HT-29 (cell line): ENCODE measurements around the gene SYP. TPM values are rescaled to one million over a fixed set of nuclear protein-coding genes. Genes with fewer than 3 reads are reported as not detected.

ENCODE experiments used
- DNase-seq: peaks from one replicate; pipeline ENCODE4 v3.0.0-alpha.2; 2015; ENCODE audit warnings: low spot score
- total RNA-seq: library from RNA; depleted of rRNA; stranded (reverse); fragments of >200 nt; shearing (Covaris generic); gene quantifications from 2 replicates; pipeline ENCODE4 v1.2.3, GENCODE V29; 2014; rRNA removed

Gene SYP
- 0.61 and 1.1 TPM in 2 replicates for total RNA-seq

- peak; percentile 85 for DNase-seq
These were observed at the start of gene SYP for GRCh38 chrX:49199906-49200771. Gene SYP (minus strand): TSS chrX:49200193. CDS start chrX:49200186, 7 bp downstream.

DNA sequence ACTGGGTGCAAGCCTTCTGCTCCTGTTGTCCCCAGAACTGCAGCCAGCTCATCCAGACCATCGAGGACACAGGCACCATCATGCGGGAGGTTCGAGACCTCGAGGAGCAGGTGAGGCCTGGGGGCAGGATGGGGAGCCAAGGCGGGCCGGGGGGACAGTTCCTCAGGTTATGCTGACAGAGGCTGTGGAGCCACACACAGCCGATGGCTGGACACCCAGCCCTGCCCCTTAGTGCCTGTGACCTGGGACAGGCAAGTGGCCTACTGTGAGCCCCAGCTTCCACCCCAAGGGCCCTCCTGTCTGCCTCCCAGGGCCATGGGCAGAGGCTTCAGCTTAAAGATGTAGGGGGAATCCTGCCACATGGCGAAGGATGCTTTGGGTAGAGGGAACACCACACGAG is 49.6 kb upstream of the SYP start:
- no peak for DNase-seq

- DNase-seq, result no peak
These were observed 49.1 kb upstream of the SYP start for GRCh38 chrX:49249071-49249470.

GRCh38 chrX:49247916-49248811 is 48.2 kb upstream of the SYP start:
- no peak for DNase-seq

- DNase-seq, result no peak
These were observed 47.4 kb upstream of the SYP start for GRCh38 chrX:49247346-49247745.

DNA sequence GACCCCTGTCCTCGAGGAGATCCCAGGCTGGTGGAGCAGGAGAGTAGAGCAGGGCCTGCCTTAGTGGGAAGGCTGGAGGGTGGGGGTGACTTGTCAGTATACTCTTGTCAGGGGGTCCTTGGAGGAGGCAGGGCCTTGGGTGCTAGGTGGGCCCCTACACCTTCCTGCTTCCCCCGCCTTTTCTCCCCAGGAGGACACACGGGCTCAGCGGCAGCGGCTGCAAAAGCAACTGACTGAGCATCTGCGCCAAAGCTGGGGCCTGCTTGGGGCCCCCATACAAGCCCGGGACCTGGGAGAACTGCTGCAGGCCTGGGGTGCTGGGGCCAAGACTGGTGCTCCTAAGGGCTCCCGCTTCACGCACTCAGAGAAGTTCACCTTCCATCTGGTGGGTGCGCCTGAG is 46.5 kb upstream of the SYP start:
- no peak for DNase-seq

DNA sequence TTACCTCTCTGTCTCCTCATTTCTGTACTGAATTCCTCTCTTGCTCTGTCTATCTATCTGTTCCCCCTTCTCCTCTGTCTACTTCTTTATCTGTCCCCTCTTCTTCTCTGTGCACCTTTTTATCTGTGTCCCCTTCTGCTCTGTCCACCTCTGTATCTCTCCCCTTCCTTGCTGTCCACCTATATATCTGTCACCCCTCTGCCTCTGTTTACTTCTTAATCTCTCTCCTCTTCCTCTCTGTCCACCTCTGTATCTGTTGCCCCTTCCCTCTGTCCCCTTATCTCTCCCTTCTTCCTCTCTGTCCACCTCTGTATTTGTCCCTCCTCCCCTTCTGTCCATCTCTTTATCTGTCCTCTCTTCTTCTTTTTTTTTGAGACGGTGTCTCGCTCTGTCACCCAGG is 44.2 kb upstream of the SYP start:
- DNase-seq, result no peak

DNA sequence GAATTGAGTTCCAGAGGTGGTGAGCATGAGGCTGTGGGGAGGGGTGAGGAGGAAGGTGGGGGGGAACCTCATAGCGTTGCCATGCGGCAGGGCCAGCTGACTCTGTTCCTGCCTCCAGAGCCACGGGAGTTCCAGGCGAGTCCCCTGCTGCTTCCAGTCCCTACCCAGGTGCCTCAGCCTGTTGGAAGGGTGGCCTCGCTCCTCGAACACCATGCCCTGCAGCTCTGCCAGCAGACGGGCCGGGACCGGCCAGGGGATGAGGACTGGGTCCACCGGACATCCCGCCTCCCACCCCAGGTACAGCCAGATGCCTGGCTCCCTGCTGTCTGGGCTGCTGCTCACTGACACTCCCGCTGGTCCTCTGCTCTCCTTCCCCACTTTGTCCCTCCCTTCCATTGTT is 43.2 kb upstream of the SYP start:
- DNase-seq, result no peak

GRCh38 chrX:49242545-49243066 is 42.6 kb upstream of the SYP start:
- no peak for DNase-seq

DNA sequence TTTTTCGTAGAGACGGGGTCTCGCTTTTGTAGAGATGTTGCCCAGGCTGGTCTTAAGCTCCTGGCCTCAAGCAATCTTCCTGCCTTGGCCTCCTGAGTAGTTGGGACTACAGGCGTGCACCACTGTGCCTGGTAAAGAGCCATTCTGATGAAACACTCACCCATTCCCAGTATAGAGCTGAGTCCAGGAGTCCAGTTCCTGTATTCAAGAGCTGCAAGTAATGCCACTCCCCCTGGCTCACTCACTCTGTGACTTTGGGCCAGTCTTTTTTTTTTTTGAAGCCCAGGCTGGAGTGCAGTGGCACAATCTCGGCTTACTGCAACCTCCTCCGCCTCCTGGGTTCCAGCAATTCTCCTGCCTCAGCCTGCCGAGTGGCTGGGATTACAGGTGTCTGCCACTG is 38.7 kb upstream of the SYP start:
- DNase-seq, result no peak

- no peak for DNase-seq
These were observed 37.1 kb upstream of the SYP start for GRCh38 chrX:49237060-49237459.

DNA sequence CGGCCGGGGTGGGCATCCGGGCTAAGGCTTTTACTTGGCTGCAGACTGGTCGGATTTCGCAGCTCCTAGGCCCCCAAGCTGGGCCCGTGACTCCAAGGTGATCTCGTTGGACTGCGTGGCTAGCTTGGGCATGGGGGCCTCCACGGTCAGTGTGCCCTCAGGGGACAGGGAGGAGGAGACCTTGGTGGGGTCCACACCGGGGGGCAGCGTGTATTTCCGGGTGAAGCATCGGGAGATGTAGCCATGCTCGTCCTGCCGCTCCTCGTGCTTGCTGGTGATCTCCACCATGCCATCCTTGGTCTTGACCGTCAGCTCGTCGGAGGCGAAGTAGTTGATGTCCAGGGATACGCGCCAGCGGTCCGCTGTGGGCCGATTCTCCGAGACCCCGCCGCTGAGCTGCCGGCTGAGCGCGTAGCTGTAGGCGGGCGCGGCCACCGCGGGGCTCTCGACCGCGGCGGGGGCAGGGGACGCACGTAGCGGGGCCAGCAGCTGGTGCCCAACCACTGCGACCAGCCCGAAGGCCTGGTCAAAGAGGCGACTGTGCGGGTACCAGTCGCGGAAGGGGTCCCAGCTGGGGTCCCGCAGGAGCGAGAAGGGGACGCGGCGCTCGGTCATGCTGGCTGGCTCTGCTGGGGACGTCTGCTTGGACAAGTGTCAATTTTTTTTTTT is 34.0 kb upstream of the SYP start:
- no peak for DNase-seq

GRCh38 chrX:49233176-49233575 is 33.2 kb upstream of the SYP start, which contains the start of gene CACNA1F:
Gene CACNA1F (minus strand): TSS chrX:49233340. CDS start chrX:49233309, 31 bp downstream.
- DNase-seq, result no peak

DNA sequence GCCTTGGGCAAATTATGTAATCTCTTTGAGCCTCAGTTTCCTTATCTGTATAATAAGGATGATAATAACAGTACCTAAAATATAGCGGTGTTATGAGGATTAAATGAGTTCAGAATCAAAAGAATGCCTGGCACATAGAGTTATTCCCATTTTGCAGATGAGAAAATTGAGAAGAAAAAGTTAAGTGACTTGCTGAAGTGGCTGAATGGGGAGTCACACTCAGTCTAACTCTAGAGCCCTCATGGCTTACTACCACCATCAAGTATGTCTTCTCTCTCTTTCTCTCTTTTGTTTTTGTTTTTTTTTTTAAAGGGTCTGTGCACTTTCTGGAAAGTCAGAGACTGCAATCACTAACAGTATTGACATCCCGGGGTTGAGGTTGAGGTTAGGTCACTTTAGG is 32.5 kb upstream of the SYP start:
- DNase-seq, result no peak

DNA sequence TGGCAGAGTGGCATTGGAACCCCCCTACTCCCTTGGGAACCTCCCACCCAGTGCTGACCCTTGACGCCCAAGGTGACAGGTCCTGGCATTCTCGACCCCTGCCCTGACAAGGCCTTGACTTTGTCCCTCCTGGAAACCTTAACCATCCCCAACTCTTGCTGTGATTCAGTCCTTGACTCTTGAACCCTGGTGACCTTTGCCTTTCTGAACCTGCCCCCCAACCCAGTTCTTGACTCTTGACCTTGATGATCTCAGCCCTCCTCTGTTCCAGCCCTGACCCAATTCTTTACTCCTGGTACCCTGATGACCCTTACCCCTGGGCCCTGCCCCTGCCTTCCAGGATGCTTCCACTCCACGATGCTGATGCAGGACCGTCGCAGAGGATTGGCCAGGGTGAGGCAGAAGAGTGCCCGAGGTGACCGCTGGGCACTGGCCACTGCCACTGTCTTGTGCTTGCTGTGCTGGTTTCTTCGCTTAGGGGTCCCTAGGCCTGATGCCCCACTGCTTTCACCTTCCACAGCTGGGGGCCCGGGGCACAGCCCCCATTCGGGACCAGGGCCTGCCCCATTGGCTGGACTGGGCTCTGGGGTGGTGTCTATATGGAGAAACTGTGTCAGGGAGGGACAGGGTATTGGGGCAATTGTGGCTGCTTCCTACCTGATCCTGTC is 31.5 kb upstream of the SYP start:
- no peak for DNase-seq

- DNase-seq, result peak; percentile 28
These were observed 30.7 kb upstream of the SYP start for GRCh38 chrX:49230500-49231232.

GRCh38 chrX:49228185-49228584 is 28.2 kb upstream of the SYP start:
- no peak for DNase-seq

- no peak for DNase-seq
These were observed 27.7 kb upstream of the SYP start for GRCh38 chrX:49227726-49228125.

- DNase-seq, result no peak
These were observed 27.0 kb upstream of the SYP start for GRCh38 chrX:49226946-49227345.

DNA sequence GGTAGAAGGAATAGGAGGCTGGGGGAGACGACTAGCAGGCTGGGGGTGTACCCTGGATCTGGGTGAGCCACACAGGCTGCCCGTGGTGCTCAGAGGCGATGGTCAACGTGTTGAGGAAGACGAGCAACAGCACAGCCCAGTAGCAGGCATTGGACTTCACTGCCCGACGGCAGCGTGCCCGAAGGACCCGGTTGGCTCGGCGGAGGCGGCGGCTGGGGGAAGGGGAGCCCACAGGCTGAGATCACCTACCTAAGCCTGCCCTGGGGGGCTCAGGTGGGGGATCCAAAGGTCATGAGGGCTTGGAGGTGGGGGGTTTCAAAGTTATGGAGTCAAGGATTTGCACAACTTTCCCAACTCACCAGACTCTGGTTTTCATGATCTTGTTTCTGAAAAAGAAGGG is 25.9 kb upstream of the SYP start:
- DNase-seq, result no peak
